Aorta (tissue), 5 donors: Measurements from ENCODE around the gene NHERF2. TPM values are rescaled to one million over a fixed set of nuclear protein-coding genes. Genes with fewer than 3 reads are reported as not detected.

Experiments used
- ATAC-seq: fragments of 200-7000 bp; cut with Tn5 transposase; one replicate; pipeline ENCODE4 v1.9.1; 2022; ENCODE audit warnings: moderate library complexity; ENCODE audit not compliant: low FRiP score
- DNase-seq, 2 donors: peaks; one replicate each; pipeline ENCODE4 v3.0.0-alpha.2; 2020
- H3K27ac ChIP-seq, 2 donors: one replicate each; pipeline ENCODE4 v1.5.1; 2013; ENCODE audit warnings: low read length in 2 of 2, mild to moderate bottlenecking in 2 of 2, moderate library complexity in 2 of 2, control low read depth in 1 of 2, inconsistent platforms in 1 of 2, low read depth in 1 of 2
- H3K27me3 ChIP-seq, 2 donors: one replicate each; pipeline ENCODE4 v1.6.1; 2013; ENCODE audit warnings: control low read depth in 1 of 2, low read length in 1 of 2, mild to moderate bottlenecking in 1 of 2, moderate library complexity in 1 of 2; ENCODE audit not compliant: insufficient read depth in 2 of 2, control insufficient read depth in 1 of 2
- H3K36me3 ChIP-seq, 2 donors: one replicate each; pipeline ENCODE4 v1.6.1; 2013; ENCODE audit warnings: control low read depth in 1 of 2, low read length in 1 of 2, mild to moderate bottlenecking in 1 of 2; ENCODE audit not compliant: insufficient read depth in 2 of 2, control insufficient read depth in 1 of 2
- H3K4me1 ChIP-seq, 2 donors: one replicate each; pipeline ENCODE4 v1.6.1; 2013; ENCODE audit warnings: low read length in 2 of 2, control low read depth in 1 of 2, mild to moderate bottlenecking in 1 of 2, moderate library complexity in 1 of 2; ENCODE audit not compliant: insufficient read depth in 2 of 2, control insufficient read depth in 1 of 2
- H3K4me3 ChIP-seq, 2 donors: one replicate each; pipeline ENCODE4 v1.5.1; 2013; ENCODE audit warnings: low read length in 2 of 2, control low read depth in 1 of 2, mild to moderate bottlenecking in 1 of 2
- H3K9me3 ChIP-seq: one replicate; pipeline ENCODE4 v1.6.1; 2013; ENCODE audit warnings: mild to moderate bottlenecking, low read length; ENCODE audit not compliant: control insufficient read depth
- WGBS, 2 donors: extraction: QIAGEN DNeasy Blood & Tissue Kit; methylation state at CpG; one replicate each; pipeline ENCODE4 v1.1.7; 2013; 5-methylcytosine and 5-hydroxymethylcytosine counted together
- intact Hi-C, 2 donors: fragments of 100-400 bp; cut with DNase I; formaldehyde crosslinking; loops; one replicate each; pipeline versions ENCODE4 v1.14.2 to v1.15.0; 2022
- polyA plus RNA-seq, 2 donors: library from polyadenylated mRNA; stranded (reverse); fragments of 200-250 nt; gene quantifications; one replicate each; pipeline ENCODE4 v1.2.3, GENCODE V29; 2013
- total RNA-seq, 2 donors: library from RNA; stranded (reverse); fragmentation: NEBNext Ultra II Directional; extraction: Animal tissue kit (Norgen Biotek cat#: 25700); gene quantifications; one replicate each; pipeline ENCODE4 v1.2.1, GENCODE V29; 2021
- donor health status: healthy with polysubstance abuse.
- donor health status: Bipolar disorder and iron deficiency.
- donor health status: DM: no; HTN: no; CAD: no.
- donor health status: DM: no; HTN: no; CAD: no.
- donor health status: DM: yes; HTN: yes; CAD: no.

Gene NHERF2
- total and polyA plus RNA-seq, 4 donors: 81.8 to 133 (median 114) TPM

DNA sequence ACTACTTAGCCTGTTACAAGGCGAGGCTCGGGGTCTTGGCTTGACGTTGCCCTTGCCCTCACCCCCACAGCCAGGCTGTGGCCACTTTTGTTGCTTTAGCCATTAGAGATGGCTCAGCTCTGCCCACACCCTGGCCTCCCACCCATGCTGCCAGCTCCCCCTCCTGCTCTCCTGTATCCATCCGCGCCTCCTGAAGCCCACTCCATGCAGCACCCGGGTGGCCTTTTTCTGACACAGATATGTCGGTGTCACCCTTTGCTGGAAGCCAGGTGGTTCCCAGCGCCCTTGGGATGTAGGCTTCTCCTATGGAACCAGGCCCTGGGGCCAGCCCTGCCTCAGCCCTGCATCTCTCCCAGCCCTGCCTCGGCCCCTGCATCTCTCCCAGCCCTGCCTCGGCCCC is 30.7 kb downstream of the NHERF2 start:
- H3K9me3 ChIP-seq: no peaks in the 10 kb centered on the region
- H3K4me1 ChIP-seq: no peaks in the 10 kb centered on the region
- intact Hi-C loops: no loop called here
- peaks cover 0 to 6% of the 10 kb centered on the region in 2 donors for H3K36me3 ChIP-seq
- no peaks in the 10 kb centered on the region for H3K27me3 ChIP-seq
- DNase-seq (no peak), ATAC-seq (no peak)
- 89 to 92% methylated on average over 10 of the region's 10 CpGs for WGBS, 2 donors
- no peak overlapping the region for H3K4me3 ChIP-seq
- H3K27ac ChIP-seq: no peak overlapping the region

DNA sequence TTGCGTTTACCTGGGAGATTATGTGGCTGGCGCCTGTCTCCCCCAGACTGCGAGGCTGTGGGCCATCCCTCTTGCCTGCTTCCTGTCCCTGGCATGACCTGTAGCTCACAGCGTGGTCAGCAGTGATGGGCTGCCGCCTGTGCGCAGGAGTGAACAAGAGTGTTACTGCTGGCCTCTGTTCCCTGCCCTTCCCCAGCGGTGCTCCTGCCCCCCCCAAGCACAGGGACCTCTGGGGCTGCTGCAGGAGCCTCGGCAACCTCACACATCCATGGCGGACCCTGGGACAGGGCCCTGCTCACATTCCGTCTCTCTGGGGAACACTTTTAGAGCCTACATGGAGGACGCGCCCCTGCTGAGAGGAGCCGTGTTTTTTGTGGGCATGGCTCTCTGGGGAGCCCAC is 31.7 kb downstream of the NHERF2 start:
- ATAC-seq (no peak), DNase-seq (no peak)
- no peak overlapping the region for H3K27ac ChIP-seq
- no peaks in the 10 kb centered on the region for H3K4me1 ChIP-seq
- intact Hi-C loops: no loop called here
- peaks cover 0 to 7% of the 10 kb centered on the region in 2 donors for H3K36me3 ChIP-seq
- no peaks in the 10 kb centered on the region for H3K9me3 ChIP-seq
- H3K4me3 ChIP-seq: no peak overlapping the region
- 84 to 87% methylated on average over 13 of the region's 13 CpGs for WGBS, 2 donors
- no peaks in the 10 kb centered on the region for H3K27me3 ChIP-seq

DNA sequence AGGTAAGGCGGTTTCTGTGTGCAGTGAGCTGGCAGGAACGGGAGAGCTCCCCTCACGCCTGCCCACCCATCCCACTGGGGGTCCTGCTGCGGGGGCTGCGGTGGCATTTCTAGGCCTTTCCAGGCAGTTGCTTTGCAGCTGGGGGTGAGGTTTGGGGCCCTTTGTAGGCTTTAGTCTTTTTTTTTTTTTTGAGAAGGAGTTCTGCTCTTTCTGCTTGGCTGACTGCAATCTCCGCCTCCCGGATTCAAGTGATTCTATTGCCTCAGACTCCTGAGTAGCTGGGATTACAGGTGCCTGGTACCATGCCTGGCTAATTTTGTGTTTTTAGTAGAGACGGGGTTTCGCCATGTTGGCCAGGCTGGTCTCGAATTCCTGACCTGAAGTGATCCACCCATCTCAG is 32.2 kb downstream of the NHERF2 start:
- no peak overlapping the region for H3K27ac ChIP-seq

DNA sequence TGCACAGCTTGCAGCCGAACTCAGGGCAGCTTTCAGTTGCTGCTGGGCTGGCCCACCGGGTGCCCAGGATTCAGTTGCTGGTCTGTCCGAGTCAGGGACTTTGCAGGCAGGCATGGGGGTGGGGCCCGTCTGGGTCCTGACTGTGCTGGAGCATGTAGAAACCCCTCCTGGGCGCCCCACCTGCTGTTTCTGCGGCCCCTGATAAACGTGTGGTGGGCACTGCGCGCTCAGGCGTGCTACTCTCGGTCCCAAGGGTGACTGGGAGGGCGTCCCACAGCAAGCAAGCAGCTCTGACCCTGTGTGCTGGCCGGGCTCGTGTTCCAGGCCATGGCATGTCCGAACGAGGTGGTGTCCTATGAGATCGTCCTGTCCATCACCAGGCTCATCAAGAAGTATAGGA is 33.6 kb downstream of the NHERF2 start:
- H3K4me1 ChIP-seq: no peaks in the 10 kb centered on the region
- intact Hi-C loops: no loop called here
- DNase-seq (no peak), ATAC-seq (no peak)
- no peak overlapping the region for H3K27ac ChIP-seq
- H3K9me3 ChIP-seq: no peaks in the 10 kb centered on the region
- no peak overlapping the region for H3K4me3 ChIP-seq
- H3K36me3 ChIP-seq: peaks cover 0 to 2% of the 10 kb centered on the region in 2 donors
- 80 to 86% methylated on average over 17 of the region's 17 CpGs for WGBS, 2 donors
- H3K27me3 ChIP-seq: no peaks in the 10 kb centered on the region

More for the DNA sequence above, 32.2 kb downstream of the NHERF2 start:
- H3K27me3 ChIP-seq: no peaks in the 10 kb centered on the region
- WGBS, 2 donors: 94 to 95% methylated on average over 10 of the region's 10 CpGs
- peaks cover 0 to 4% of the 10 kb centered on the region in 2 donors for H3K36me3 ChIP-seq
- DNase-seq: no peak
- intact Hi-C loops: no loop called here
- no peak for ATAC-seq
- H3K4me3 ChIP-seq: no peak overlapping the region
- H3K4me1 ChIP-seq: no peaks in the 10 kb centered on the region
- H3K9me3 ChIP-seq: no peaks in the 10 kb centered on the region

DNA sequence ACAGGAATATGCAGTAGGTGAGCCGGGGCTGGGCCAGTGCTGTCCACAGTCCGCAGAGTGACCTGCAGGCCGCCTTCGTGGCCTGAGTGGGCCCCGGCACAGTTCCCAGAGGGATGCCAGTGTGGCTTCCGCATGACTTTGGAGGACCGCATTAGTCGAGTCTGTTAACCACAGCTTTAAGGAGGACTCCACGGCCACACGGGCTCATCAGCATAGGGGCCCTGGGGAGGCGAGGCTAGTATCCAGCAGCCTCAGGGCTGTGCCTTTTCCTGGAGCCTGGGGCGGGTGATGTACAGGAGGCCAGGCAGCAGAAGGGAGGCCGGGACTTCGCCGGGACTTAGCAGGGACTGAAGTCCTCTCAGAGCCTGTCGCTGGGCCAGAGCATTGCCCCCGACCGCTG is 34.3 kb downstream of the NHERF2 start:
- H3K4me3 ChIP-seq: no peak overlapping the region
- no peak overlapping the region for H3K27ac ChIP-seq
- no peak for DNase-seq
- intact Hi-C loops: no loop called here
- no peaks in the 10 kb centered on the region for H3K27me3 ChIP-seq
- peaks cover 0 to 2% of the 10 kb centered on the region in 2 donors for H3K36me3 ChIP-seq
- ATAC-seq: no peak
- no peaks in the 10 kb centered on the region for H3K4me1 ChIP-seq
- H3K9me3 ChIP-seq: no peaks in the 10 kb centered on the region
- 92% methylated on average over 16 to 18 of the region's 18 CpGs for WGBS, 2 donors

DNA sequence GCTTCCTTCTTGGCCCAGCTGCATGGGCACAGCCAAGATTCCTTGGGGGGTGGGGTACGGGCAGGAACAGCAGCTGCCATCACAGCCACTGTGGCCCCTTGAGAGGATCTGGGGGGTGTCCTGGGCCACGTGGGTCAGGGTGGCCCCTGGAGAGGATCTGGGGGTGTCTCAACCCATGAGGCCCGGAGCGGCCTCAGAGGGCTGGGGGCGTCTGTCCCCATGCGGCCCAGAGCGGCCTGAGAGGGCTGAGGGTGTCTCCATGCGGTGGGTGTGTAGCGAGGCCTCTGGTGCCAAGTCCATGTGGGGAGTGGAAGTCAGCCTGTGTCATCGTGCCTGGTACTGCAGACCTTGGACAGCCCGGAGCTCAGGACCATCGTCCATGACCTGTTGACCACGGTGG is 34.8 kb downstream of the NHERF2 start:
- no peak overlapping the region for H3K4me3 ChIP-seq
- peaks cover 0 to 2% of the 10 kb centered on the region in 2 donors for H3K36me3 ChIP-seq
- intact Hi-C loops: no loop called here
- WGBS, 2 donors: 90 to 92% methylated on average over 13 of the region's 13 CpGs
- no peak for DNase-seq
- H3K27me3 ChIP-seq: no peaks in the 10 kb centered on the region
- ATAC-seq: no peak
- H3K27ac ChIP-seq: no peak overlapping the region
- H3K9me3 ChIP-seq: no peaks in the 10 kb centered on the region
- no peaks in the 10 kb centered on the region for H3K4me1 ChIP-seq

DNA sequence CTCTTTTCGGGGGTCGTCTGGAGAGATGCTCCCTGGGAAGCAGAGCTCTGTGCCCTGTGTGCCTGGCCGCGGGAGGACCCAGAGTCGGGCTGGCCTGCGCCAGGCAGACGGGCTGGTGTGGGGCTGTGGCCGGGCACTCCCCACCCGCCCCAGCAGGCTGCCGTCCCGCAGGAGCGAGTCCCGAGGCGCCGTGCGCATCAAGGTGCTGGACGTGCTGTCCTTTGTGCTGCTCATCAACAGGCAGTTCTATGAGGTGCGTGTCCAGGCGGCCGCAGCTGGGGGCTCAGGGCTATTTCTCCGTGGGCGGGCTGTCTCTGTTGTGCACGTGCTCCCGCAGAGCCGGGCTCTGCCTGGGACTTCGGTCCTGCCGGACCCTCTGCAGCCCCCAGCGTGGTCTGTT is 36.1 kb downstream of the NHERF2 start:
- intact Hi-C loops: no loop called here
- ATAC-seq (peak; percentile 15), DNase-seq (no peak)
- H3K27ac ChIP-seq: no peak overlapping the region
- H3K4me3 ChIP-seq: no peak overlapping the region
- peaks cover 0 to 2% of the 10 kb centered on the region in 2 donors for H3K36me3 ChIP-seq
- no peaks in the 10 kb centered on the region for H3K9me3 ChIP-seq
- no peaks in the 10 kb centered on the region for H3K4me1 ChIP-seq
- 95% methylated on average over 27 to 28 of the region's 28 CpGs for WGBS, 2 donors
- no peaks in the 10 kb centered on the region for H3K27me3 ChIP-seq

DNA sequence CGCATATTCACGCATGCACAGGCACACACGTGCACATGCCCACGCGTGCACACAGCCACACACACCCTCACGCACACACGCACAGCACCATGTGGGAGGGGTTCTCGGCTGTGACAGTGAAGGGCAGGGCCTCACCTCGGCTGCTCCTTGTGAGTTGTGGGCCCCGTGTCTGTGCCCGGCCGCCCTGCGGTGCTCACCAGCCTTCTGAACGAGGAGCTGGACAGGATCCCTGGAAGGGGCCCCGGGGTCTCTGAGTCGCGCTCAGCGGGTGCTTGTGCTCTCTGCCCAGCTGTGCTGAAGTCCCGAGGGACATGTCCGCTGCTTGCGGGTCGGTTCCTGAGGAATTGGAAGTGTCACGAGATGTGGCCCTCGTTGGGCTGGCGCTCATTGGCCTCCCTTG is 37.2 kb downstream of the NHERF2 start:
- Histone ChIP-seq H3K9me3 (no peaks in the 10 kb centered on the region), H3K27me3 (no peaks in the 10 kb centered on the region), H3K4me1 (no peaks in the 10 kb centered on the region), H3K4me3 (no peak overlapping the region), H3K36me3 (peaks cover 0 to 2% of the 10 kb centered on the region in 2 donors), H3K27ac (no peak overlapping the region)
- DNase-seq (no peak), ATAC-seq (no peak)
- intact Hi-C loops: no loop called here
- WGBS, 2 donors: 88 to 89% methylated on average over 25 of the region's 25 CpGs

DNA sequence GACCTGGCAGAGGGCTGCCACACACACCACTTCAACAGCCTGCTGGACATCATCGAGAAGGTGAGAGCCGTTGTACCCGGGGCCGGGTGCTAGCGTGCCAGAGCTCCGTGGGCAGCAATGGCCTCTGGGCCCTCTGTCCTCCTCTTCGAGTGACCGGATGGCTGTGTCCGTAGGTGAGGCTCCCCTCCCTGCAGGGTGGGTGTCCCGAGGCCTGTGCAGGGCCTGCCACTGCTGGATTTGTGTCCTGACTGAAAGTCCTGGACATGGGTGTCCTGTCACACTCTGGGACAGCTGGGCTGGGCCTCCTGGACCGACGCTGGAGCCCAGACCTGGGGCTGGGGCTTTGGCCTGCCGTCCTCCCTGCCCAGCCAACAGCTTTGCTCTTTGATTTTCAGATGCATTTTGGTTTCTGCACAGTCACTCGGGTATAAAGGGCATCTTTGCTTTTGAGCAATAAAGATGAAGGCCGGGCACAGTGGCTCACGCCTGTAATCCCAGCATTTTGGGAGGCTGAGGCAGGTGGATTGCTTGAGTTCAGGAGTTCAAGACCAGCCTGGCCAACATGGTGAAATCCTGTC is 37.8 kb downstream of the NHERF2 start:
- Histone ChIP-seq H3K27me3 (no peaks in the 10 kb centered on the region), H3K36me3 (peaks cover 0 to 2% of the 10 kb centered on the region in 2 donors), H3K9me3 (no peaks in the 10 kb centered on the region), H3K4me1 (no peaks in the 10 kb centered on the region), H3K27ac (no peak overlapping the region), H3K4me3 (no peak overlapping the region)
- DNase-seq: no peak
- intact Hi-C loops: no loop called here
- no peak for ATAC-seq
- WGBS, 2 donors: 91% methylated on average over 16 of the region's 16 CpGs
